ENCODE measurements around the gene POLE3. TPM values are rescaled to one million over a fixed set of nuclear protein-coding genes. Genes with fewer than 3 reads are reported as not detected.

The POLE3 gene
- total and polyA plus RNA-seq, 2 experiments from 2014 or later = 32.5 to 36.8 TPM

- no peaks in the 10 kb centered on the region for H4K20me1 ChIP-seq (ENCODE audit: insufficient read depth, poor library complexity, severe bottlenecking)
- no peaks in the 10 kb centered on the region for H3K79me2 ChIP-seq
- no peak overlapping the region for H3K4me3 ChIP-seq
- 62% methylated on average over 2 of the region's 2 CpGs for WGBS (ENCODE audit: low lambda C conversion rate, missing lambda C conversion rate)
- H3K27me3 ChIP-seq = no peaks in the 10 kb centered on the region
- H3K4me2 ChIP-seq = no peak overlapping the region
- H3K27ac ChIP-seq = no peak overlapping the region
- DNase-seq (ENCODE audit: low spot score) = no peak
- no peaks in the 10 kb centered on the region for H3K9me3 ChIP-seq (ENCODE audit: low read depth)
- TF ChIP-seq EZH2phosphoT487 (IDR thresholded peaks at IDR 0.05; ENCODE audit: low read depth, severe bottlenecking, unreplicated experiment) = no peak
- TF ChIP-seq EZH2 (IDR thresholded peaks at IDR 0.05; ENCODE audit: borderline replicate concordance) = no peak
- TF ChIP-seq, protein P1, sequence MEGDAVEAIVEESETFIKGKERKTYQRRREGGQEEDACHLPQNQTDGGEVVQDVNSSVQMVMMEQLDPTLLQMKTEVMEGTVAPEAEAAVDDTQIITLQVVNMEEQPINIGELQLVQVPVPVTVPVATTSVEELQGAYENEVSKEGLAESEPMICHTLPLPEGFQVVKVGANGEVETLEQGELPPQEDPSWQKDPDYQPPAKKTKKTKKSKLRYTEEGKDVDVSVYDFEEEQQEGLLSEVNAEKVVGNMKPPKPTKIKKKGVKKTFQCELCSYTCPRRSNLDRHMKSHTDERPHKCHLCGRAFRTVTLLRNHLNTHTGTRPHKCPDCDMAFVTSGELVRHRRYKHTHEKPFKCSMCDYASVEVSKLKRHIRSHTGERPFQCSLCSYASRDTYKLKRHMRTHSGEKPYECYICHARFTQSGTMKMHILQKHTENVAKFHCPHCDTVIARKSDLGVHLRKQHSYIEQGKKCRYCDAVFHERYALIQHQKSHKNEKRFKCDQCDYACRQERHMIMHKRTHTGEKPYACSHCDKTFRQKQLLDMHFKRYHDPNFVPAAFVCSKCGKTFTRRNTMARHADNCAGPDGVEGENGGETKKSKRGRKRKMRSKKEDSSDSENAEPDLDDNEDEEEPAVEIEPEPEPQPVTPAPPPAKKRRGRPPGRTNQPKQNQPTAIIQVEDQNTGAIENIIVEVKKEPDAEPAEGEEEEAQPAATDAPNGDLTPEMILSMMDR (IDR thresholded peaks at IDR 0.05; ENCODE audit: poor library complexity) = no peak
- no peaks in the 10 kb centered on the region for H3K4me1 ChIP-seq (ENCODE audit: insufficient read depth)
- H3K9me2 ChIP-seq (replicated peaks; ENCODE audit: insufficient read depth) = no peaks in the 10 kb centered on the region
- H3K36me3 ChIP-seq (replicated peaks; ENCODE audit: insufficient read depth, low read depth) = no peaks in the 10 kb centered on the region
- no peak overlapping the region for H2AFZ ChIP-seq
These were observed 14.6 kb upstream of the POLE3 start for GRCh38 chr9:113425072-113425471.

DNA sequence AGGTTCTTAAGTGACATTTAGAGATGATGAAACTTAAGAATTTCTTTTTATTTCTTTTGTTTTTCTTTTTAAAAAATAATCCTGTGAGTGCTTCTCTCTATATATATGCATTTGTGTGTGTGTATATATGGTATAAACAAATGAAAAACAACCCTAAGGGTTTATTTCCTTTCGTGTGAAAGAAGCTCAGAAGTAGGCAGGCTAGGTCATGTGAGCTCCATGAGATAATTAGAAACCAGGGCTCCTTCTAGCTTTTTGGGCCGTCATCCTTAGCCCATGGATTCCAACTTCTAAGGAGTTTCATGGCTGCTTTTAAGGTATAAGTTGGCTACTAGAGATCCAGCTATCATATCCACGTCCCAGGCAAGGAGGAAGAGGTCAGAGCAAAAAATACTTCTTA is 11.3 kb upstream of the POLE3 start:
- no peaks in the 10 kb centered on the region for H3K79me2 ChIP-seq
- no peak overlapping the region for H3K27ac ChIP-seq
- DNase-seq (ENCODE audit: low spot score) = no peak
- H3K9me3 ChIP-seq (ENCODE audit: low read depth) = no peaks in the 10 kb centered on the region
- no peaks in the 10 kb centered on the region for H3K4me1 ChIP-seq (ENCODE audit: insufficient read depth)
- no peaks in the 10 kb centered on the region for H3K9me2 ChIP-seq (replicated peaks; ENCODE audit: insufficient read depth)
- H3K36me3 ChIP-seq (replicated peaks; ENCODE audit: insufficient read depth, low read depth) = no peaks in the 10 kb centered on the region
- no peaks in the 10 kb centered on the region for H3K27me3 ChIP-seq
- H3K4me3 ChIP-seq = no peak overlapping the region
- TF ChIP-seq, protein P1 (IDR thresholded peaks at IDR 0.05; ENCODE audit: poor library complexity) = no peak
- no peak for TF ChIP-seq EZH2 (IDR thresholded peaks at IDR 0.05; ENCODE audit: borderline replicate concordance)
- H3K4me2 ChIP-seq = no peak overlapping the region
- no peaks in the 10 kb centered on the region for H4K20me1 ChIP-seq (ENCODE audit: insufficient read depth, poor library complexity, severe bottlenecking)
- 74% methylated on average over 3 of the region's 3 CpGs for WGBS (ENCODE audit: low lambda C conversion rate, missing lambda C conversion rate)
- no peak overlapping the region for H2AFZ ChIP-seq

GRCh38 chr9:113417370-113417769 is 6.9 kb upstream of the POLE3 start:
- Histone ChIP-seq H3K27ac (no peak overlapping the region), H3K4me3 (no peak overlapping the region), H3K4me2 (no peak overlapping the region), H3K4me1 (ENCODE audit: insufficient read depth) (no peaks in the 10 kb centered on the region), H3K9me2 (replicated peaks; ENCODE audit: insufficient read depth) (no peaks in the 10 kb centered on the region), H3K36me3 (replicated peaks; ENCODE audit: insufficient read depth, low read depth) (no peaks in the 10 kb centered on the region), H3K27me3 (no peaks in the 10 kb centered on the region), H3K79me2 (no peaks in the 10 kb centered on the region), H4K20me1 (ENCODE audit: insufficient read depth, poor library complexity, severe bottlenecking) (no peaks in the 10 kb centered on the region), H3K9me3 (ENCODE audit: low read depth) (no peaks in the 10 kb centered on the region), H2AFZ (no peak overlapping the region)
- no peak for DNase-seq (ENCODE audit: low spot score)
- TF ChIP-seq EZH2phosphoT487 (IDR thresholded peaks at IDR 0.05; ENCODE audit: low read depth, severe bottlenecking, unreplicated experiment) = no peak
- no peak for TF ChIP-seq EZH2 (IDR thresholded peaks at IDR 0.05; ENCODE audit: borderline replicate concordance)
- TF ChIP-seq, protein P1 (IDR thresholded peaks at IDR 0.05; ENCODE audit: poor library complexity) = no peak
- WGBS (ENCODE audit: low lambda C conversion rate, missing lambda C conversion rate) = 91% methylated on average over 4 of the region's 4 CpGs

GRCh38 chr9:113416149-113416721 is 5.8 kb upstream of the POLE3 start:
- Histone ChIP-seq H3K4me2 (no peak overlapping the region), H4K20me1 (ENCODE audit: insufficient read depth, poor library complexity, severe bottlenecking) (no peaks in the 10 kb centered on the region), H3K9me3 (ENCODE audit: low read depth) (no peaks in the 10 kb centered on the region), H2AFZ (no peak overlapping the region), H3K4me1 (ENCODE audit: insufficient read depth) (no peaks in the 10 kb centered on the region), H3K9me2 (replicated peaks; ENCODE audit: insufficient read depth) (no peaks in the 10 kb centered on the region), H3K27ac (no peak overlapping the region), H3K79me2 (no peaks in the 10 kb centered on the region), H3K27me3 (no peaks in the 10 kb centered on the region), H3K36me3 (replicated peaks; ENCODE audit: insufficient read depth, low read depth) (no peaks in the 10 kb centered on the region), H3K4me3 (no peak overlapping the region)
- DNase-seq (ENCODE audit: low spot score) = no peak
- TF ChIP-seq EZH2 (IDR thresholded peaks at IDR 0.05; ENCODE audit: borderline replicate concordance) = no peak
- no peak for TF ChIP-seq EZH2phosphoT487 (IDR thresholded peaks at IDR 0.05; ENCODE audit: low read depth, severe bottlenecking, unreplicated experiment)
- TF ChIP-seq, protein P1 (IDR thresholded peaks at IDR 0.05; ENCODE audit: poor library complexity) = no peak
- 77% methylated on average over 3 of the region's 3 CpGs for WGBS (ENCODE audit: low lambda C conversion rate, missing lambda C conversion rate)
